LoVo (cell line): Measurements from ENCODE around the gene FNBP1L.

Experiments used
- DNase-seq: peaks from one replicate; pipeline ENCODE4 v3.0.0-alpha.2; 2016; ENCODE audit warnings: low spot score

Gene FNBP1L

GRCh38 chr1:93592551-93592949, 144.6 kb downstream of the FNBP1L start:
- no peak for DNase-seq

GRCh38 chr1:93593854-93594602, 146.1 kb downstream of the FNBP1L start:
- DNase-seq = no peak

- DNase-seq = no peak
Measured at GRCh38 chr1:93594603-93594880, 146.6 kb downstream of the FNBP1L start.

- DNase-seq = no peak
Measured at GRCh38 chr1:93595266-93595665, 147.3 kb downstream of the FNBP1L start.

GRCh38 chr1:93595743-93596142, 147.8 kb downstream of the FNBP1L start:
- DNase-seq = no peak

GRCh38 chr1:93596329-93597089, 148.6 kb downstream of the FNBP1L start:
- DNase-seq = no peak

GRCh38 chr1:93597709-93598108, 149.8 kb downstream of the FNBP1L start:
- no peak for DNase-seq

- DNase-seq = no peak
Measured at GRCh38 chr1:93598396-93598795, 150.5 kb downstream of the FNBP1L start.

GRCh38 chr1:93598861-93599439, 151.0 kb downstream of the FNBP1L start:
- no peak for DNase-seq

- DNase-seq = no peak
Measured at GRCh38 chr1:93599479-93599878, 151.6 kb downstream of the FNBP1L start.

GRCh38 chr1:93600663-93601062, 152.7 kb downstream of the FNBP1L start:
- DNase-seq = no peak

- no peak for DNase-seq
Measured at GRCh38 chr1:93601686-93602085, 153.8 kb downstream of the FNBP1L start.

GRCh38 chr1:93602101-93602500, 154.2 kb downstream of the FNBP1L start:
- no peak for DNase-seq

- DNase-seq = no peak
Measured at GRCh38 chr1:93603106-93603505, 155.2 kb downstream of the FNBP1L start.

- DNase-seq = no peak
Measured at GRCh38 chr1:93603601-93604000, 155.7 kb downstream of the FNBP1L start.
